Measurements from ENCODE around the gene VRK1. TPM values are rescaled to one million over a fixed set of nuclear protein-coding genes. Genes with fewer than 3 reads are reported as not detected.

VRK1 gene
- total RNA-seq, 2 experiments from 2014 or later = 71.1 to 76.5 TPM

GRCh38 chr14:96793547-96793946 is 3.6 kb upstream of the VRK1 start:
- DNase-seq (no peak), ATAC-seq (no peak)
- Mint-ChIP-seq H3K4me3 (no peak overlapping the region), H3K9me3 (ENCODE audit: insufficient read depth) (no peaks in the 10 kb centered on the region), H3K27me3 (ENCODE audit: low read depth) (peaks cover 5% of the 10 kb centered on the region), H3K4me1 (ENCODE audit: low read depth) (peaks cover 12% of the 10 kb centered on the region), H3K36me3 (ENCODE audit: low read depth) (no peaks in the 10 kb centered on the region), H3K27ac (no peak overlapping the region)
- ChIA-PET CTCF (no interaction called here), POLR2A (interaction anchor here (0.7 kb wide), 2 partner anchors 16 to 547 kb away, joined by 3 to 5 read pairs; no protein-coding TSS in a partner anchor)

GRCh38 chr14:96795109-96795828 is 1.9 kb upstream of the VRK1 start:
- peaks cover 21% of the 10 kb centered on the region for H3K4me1 Mint-ChIP-seq (ENCODE audit: low read depth)
- no peak overlapping the region for H3K4me3 Mint-ChIP-seq
- no peak for DNase-seq
- H3K9me3 Mint-ChIP-seq (ENCODE audit: insufficient read depth) = no peaks in the 10 kb centered on the region
- peaks cover 2% of the 10 kb centered on the region for H3K27me3 Mint-ChIP-seq (ENCODE audit: low read depth)
- peaks cover 2% of the 10 kb centered on the region for H3K36me3 Mint-ChIP-seq (ENCODE audit: low read depth)
- POLR2A ChIA-PET = no interaction called here
- CTCF ChIA-PET = interaction anchor here (3.1 kb wide), 1 partner anchor 58 kb away, joined by 14 read pairs; no protein-coding TSS in a partner anchor
- H3K27ac Mint-ChIP-seq = no peak overlapping the region
- ATAC-seq = no peak

GRCh38 chr14:96797582-96798349 is 584 bp downstream of the VRK1 start:
- H3K4me1 Mint-ChIP-seq (ENCODE audit: low read depth) = peaks cover 27% of the 10 kb centered on the region
- ATAC-seq (peak; percentile 66), DNase-seq (peak; percentile 66)
- peak overlapping the region; percentile 90 for H3K4me3 Mint-ChIP-seq
- no peaks in the 10 kb centered on the region for H3K27me3 Mint-ChIP-seq (ENCODE audit: low read depth)
- H3K9me3 Mint-ChIP-seq (ENCODE audit: insufficient read depth) = no peaks in the 10 kb centered on the region
- H3K27ac Mint-ChIP-seq = peak overlapping the region; percentile 94
- ChIA-PET POLR2A (interaction anchor here (0.7 to 1.6 kb wide), 9 partner anchors 13 to 323 kb away, joined by 3 to 12 read pairs (median 3); no protein-coding TSS in a partner anchor), CTCF (interaction anchor here (0.9 to 3.1 kb wide), 4 partner anchors 13 to 56 kb away, joined by 3 to 14 read pairs (median 3); no protein-coding TSS in a partner anchor)
- H3K36me3 Mint-ChIP-seq (ENCODE audit: low read depth) = peaks cover 2% of the 10 kb centered on the region

- H3K27me3 Mint-ChIP-seq (ENCODE audit: low read depth) = no peaks in the 10 kb centered on the region
- POLR2A ChIA-PET = no interaction called here
- CTCF ChIA-PET = interaction anchor here (0.9 to 1.0 kb wide), 2 partner anchors 12 to 54 kb away, joined by 3 to 7 read pairs; no protein-coding TSS in a partner anchor
- DNase-seq (no peak), ATAC-seq (no peak)
- H3K9me3 Mint-ChIP-seq (ENCODE audit: insufficient read depth) = no peaks in the 10 kb centered on the region
- peak overlapping the region; percentile 90 for H3K4me3 Mint-ChIP-seq
- peaks cover 2% of the 10 kb centered on the region for H3K36me3 Mint-ChIP-seq (ENCODE audit: low read depth)
- peaks cover 36% of the 10 kb centered on the region for H3K4me1 Mint-ChIP-seq (ENCODE audit: low read depth)
- H3K27ac Mint-ChIP-seq = no peak overlapping the region
These were observed 1.8 kb downstream of the VRK1 start for GRCh38 chr14:96798956-96799355.

GRCh38 chr14:96799489-96800054 is 2.4 kb downstream of the VRK1 start:
- Mint-ChIP-seq H3K4me1 (ENCODE audit: low read depth) (peaks cover 42% of the 10 kb centered on the region), H3K27me3 (ENCODE audit: low read depth) (no peaks in the 10 kb centered on the region), H3K4me3 (no peak overlapping the region), H3K9me3 (ENCODE audit: insufficient read depth) (no peaks in the 10 kb centered on the region), H3K27ac (no peak overlapping the region), H3K36me3 (ENCODE audit: low read depth) (peaks cover 7% of the 10 kb centered on the region)
- ATAC-seq = no peak
- no peak for DNase-seq
- ChIA-PET CTCF (interaction anchor here (1.0 kb wide), 1 partner anchor 54 kb away, joined by 7 read pairs; no protein-coding TSS in a partner anchor), POLR2A (no interaction called here)

GRCh38 chr14:96801931-96802330 is 4.7 kb downstream of the VRK1 start:
- H3K36me3 Mint-ChIP-seq (ENCODE audit: low read depth) = peaks cover 20% of the 10 kb centered on the region
- ChIA-PET CTCF (interaction anchor here (1.4 to 2.0 kb wide), 2 partner anchors 26 to 51 kb away, joined by 4 to 5 read pairs; no protein-coding TSS in a partner anchor), POLR2A (interaction anchor here (0.6 kb wide), 1 partner anchor 9 kb away, joined by 3 read pairs; no protein-coding TSS in a partner anchor)
- no peak overlapping the region for H3K4me3 Mint-ChIP-seq
- DNase-seq = no peak
- H3K27me3 Mint-ChIP-seq (ENCODE audit: low read depth) = no peaks in the 10 kb centered on the region
- no peak overlapping the region for H3K27ac Mint-ChIP-seq
- H3K4me1 Mint-ChIP-seq (ENCODE audit: low read depth) = peaks cover 52% of the 10 kb centered on the region
- ATAC-seq = no peak
- no peaks in the 10 kb centered on the region for H3K9me3 Mint-ChIP-seq (ENCODE audit: insufficient read depth)

- ATAC-seq (no peak), DNase-seq (no peak)
- Mint-ChIP-seq H3K27me3 (ENCODE audit: low read depth) (no peaks in the 10 kb centered on the region), H3K4me1 (ENCODE audit: low read depth) (peaks cover 51% of the 10 kb centered on the region), H3K9me3 (ENCODE audit: insufficient read depth) (no peaks in the 10 kb centered on the region), H3K4me3 (no peak overlapping the region), H3K27ac (no peak overlapping the region), H3K36me3 (ENCODE audit: low read depth) (peaks cover 20% of the 10 kb centered on the region)
- CTCF ChIA-PET = interaction anchor here (0.6 to 1.5 kb wide), 2 partner anchors 50 to 1744 kb away, joined by 3 to 6 read pairs; no protein-coding TSS in a partner anchor
- POLR2A ChIA-PET = no interaction called here
These were observed 5.8 kb downstream of the VRK1 start for GRCh38 chr14:96802963-96803362.

GRCh38 chr14:96803958-96804357 is 6.8 kb downstream of the VRK1 start:
- Mint-ChIP-seq H3K4me1 (ENCODE audit: low read depth) (peaks cover 44% of the 10 kb centered on the region), H3K4me3 (no peak overlapping the region)

GRCh38 chr14:96804895-96805294 is 7.7 kb downstream of the VRK1 start:
- Mint-ChIP-seq H3K4me3 (no peak overlapping the region), H3K4me1 (ENCODE audit: low read depth) (peaks cover 40% of the 10 kb centered on the region), H3K9me3 (ENCODE audit: insufficient read depth) (peaks cover 2% of the 10 kb centered on the region), H3K36me3 (ENCODE audit: low read depth) (peaks cover 30% of the 10 kb centered on the region), H3K27me3 (ENCODE audit: low read depth) (no peaks in the 10 kb centered on the region), H3K27ac (peak overlapping the region; percentile 35)
- ChIA-PET POLR2A (no interaction called here), CTCF (no interaction called here)
- DNase-seq = no peak
- ATAC-seq = no peak

More at GRCh38 chr14:96803958-96804357, 6.8 kb downstream of the VRK1 start:
- ChIA-PET POLR2A (no interaction called here), CTCF (interaction anchor here (1.5 kb wide), 1 partner anchor 49 kb away, joined by 6 read pairs; no protein-coding TSS in a partner anchor)
- DNase-seq (no peak), ATAC-seq (no peak)
- Mint-ChIP-seq H3K9me3 (ENCODE audit: insufficient read depth) (no peaks in the 10 kb centered on the region), H3K36me3 (ENCODE audit: low read depth) (peaks cover 28% of the 10 kb centered on the region), H3K27me3 (ENCODE audit: low read depth) (no peaks in the 10 kb centered on the region), H3K27ac (no peak overlapping the region)

- H3K9me3 Mint-ChIP-seq (ENCODE audit: insufficient read depth) = peaks cover 6% of the 10 kb centered on the region
- POLR2A ChIA-PET = interaction anchor here (1.3 kb wide), 1 partner anchor 9 kb away, joined by 3 read pairs; no protein-coding TSS in a partner anchor
- H3K27me3 Mint-ChIP-seq (ENCODE audit: low read depth) = no peaks in the 10 kb centered on the region
- H3K36me3 Mint-ChIP-seq (ENCODE audit: low read depth) = peaks cover 38% of the 10 kb centered on the region
- no peak overlapping the region for H3K27ac Mint-ChIP-seq
- DNase-seq (no peak), ATAC-seq (no peak)
- no peak overlapping the region for H3K4me3 Mint-ChIP-seq
- CTCF ChIA-PET = interaction anchor here (1.3 kb wide), 1 partner anchor 47 kb away, joined by 6 read pairs; no protein-coding TSS in a partner anchor
- peaks cover 42% of the 10 kb centered on the region for H3K4me1 Mint-ChIP-seq (ENCODE audit: low read depth)
These were observed 8.8 kb downstream of the VRK1 start for GRCh38 chr14:96805956-96806355.

- peaks cover 50% of the 10 kb centered on the region for H3K4me1 Mint-ChIP-seq (ENCODE audit: low read depth)
- H3K27ac Mint-ChIP-seq = no peak overlapping the region
These were observed 9.7 kb downstream of the VRK1 start for GRCh38 chr14:96806836-96807235.

More at GRCh38 chr14:96806836-96807235, 9.7 kb downstream of the VRK1 start:
- peaks cover 41% of the 10 kb centered on the region for H3K36me3 Mint-ChIP-seq (ENCODE audit: low read depth)
- H3K4me3 Mint-ChIP-seq = no peak overlapping the region
- no peak for ATAC-seq
- CTCF ChIA-PET = no interaction called here
- no peaks in the 10 kb centered on the region for H3K27me3 Mint-ChIP-seq (ENCODE audit: low read depth)
- no peak for DNase-seq
- peaks cover 6% of the 10 kb centered on the region for H3K9me3 Mint-ChIP-seq (ENCODE audit: insufficient read depth)
- POLR2A ChIA-PET = interaction anchor here (1.3 kb wide), 1 partner anchor 10 kb away, joined by 3 read pairs; no protein-coding TSS in a partner anchor

Measured in activated CD8-positive, alpha-beta T cell treated with anti-CD3 and anti-CD28 coated beads, Interleukin-2, amount 10 ng/mL, durations not matched to agents 7 days and 5 days (primary cell).